Esophagus squamous epithelium (tissue), 5 donors: ENCODE data around the gene TMEM219. TPM values are rescaled to one million over a fixed set of nuclear protein-coding genes. Genes with fewer than 3 reads are reported as not detected.

Experiments used
- DNase-seq: peaks from one replicate; lab custom pipeline; 2025; lab: John Stamatoyannopoulos, UW
- H3K27ac ChIP-seq, 4 donors: fragments of 200-600 bp; sonication (generic); one replicate each; pipeline ENCODE4 v1.5.1; 2016 to 2019; ENCODE audit warnings: mild to moderate bottlenecking in 1 of 4
- H3K27me3 ChIP-seq, 4 donors: fragments of 200-600 bp; sonication (generic); 1 replicate in 3 of 4; 2 replicates in 1 of 4; pipeline versions ENCODE4 v1.5.1 to v1.6.0; 2017 to 2021; ENCODE audit warnings: antibody characterized with exemption in 1 of 4
- H3K36me3 ChIP-seq, 3 donors: fragments of 200-600 bp; sonication (generic); one replicate each; pipeline ENCODE4 v1.5.1; 2016 to 2019
- H3K4me1 ChIP-seq, 3 donors: fragments of 200-600 bp; sonication (generic); one replicate each; pipeline ENCODE4 v1.5.1; 2017 to 2019
- H3K4me3 ChIP-seq, 4 donors: fragments of 200-600 bp; sonication (generic); 1 replicate in 3 of 4; 2 replicates in 1 of 4; pipeline ENCODE4 v1.5.1; 2016 to 2019; ENCODE audit warnings: mild to moderate bottlenecking in 2 of 4, moderate library complexity in 1 of 4
- H3K9me3 ChIP-seq, 3 donors: fragments of 200-600 bp; sonication (generic); one replicate each; pipeline ENCODE4 v1.5.1; 2016 to 2019
- CTCF ChIP-seq, 6 experiments: fragments of 450-650 bp in 4 of 6; fragments of 200-600 bp in 2 of 6; sonication (generic) in 2 of 6; IDR thresholded peaks; one replicate each; pipeline ENCODE4 v1.5.1; 2016 to 2019; ENCODE audit warnings: antibody characterized with exemption in 6 of 6, mild to moderate bottlenecking in 4 of 6, moderate library complexity in 4 of 6
- POLR2A ChIP-seq, 4 donors: fragments of 450-650 bp; IDR thresholded peaks; one replicate each; pipeline ENCODE4 v1.6.1; 2017; ENCODE audit warnings: antibody characterized with exemption in 4 of 4, mild to moderate bottlenecking in 4 of 4, moderate library complexity in 3 of 4
- WGBS, 2 donors: methylation state at CpG; one replicate each; pipeline ENCODE4 v1.1.5; 2018; 5-methylcytosine and 5-hydroxymethylcytosine counted together
- intact Hi-C: fragments of 100-400 bp; cut with DNase I; formaldehyde crosslinking; loops from one replicate; pipeline ENCODE4 v1.15.0; 2022
- total RNA-seq, 4 donors: library from RNA; depleted of rRNA; stranded (reverse); fragments of >200 nt; gene quantifications; one replicate each; pipeline ENCODE4 v1.1.0, GENCODE V29; 2016
- donor health status: DM: yes; HTN: yes; CAD: no.

The TMEM219 gene
- total RNA-seq, 4 donors from 2014 or later: 48.0 to 119 (median 80.0) TPM

GRCh38 chr16:29986931-29987330, 25.1 kb downstream of the TMEM219 start:
- no peak for DNase-seq
- TF ChIP-seq POLR2A (IDR thresholded peaks at IDR 0.05) (no peak), CTCF (IDR thresholded peaks at IDR 0.05) (no peak)
- intact Hi-C loops: no loop called here
- H3K27ac ChIP-seq: no peak overlapping the region
- H3K27me3 ChIP-seq: no peaks in the 10 kb centered on the region
- no peaks in the 10 kb centered on the region for H3K4me1 ChIP-seq
- H3K4me3 ChIP-seq: no peak overlapping the region
- WGBS, 2 donors: 93 to 100% methylated on average over 1 to 3 of the region's 5 CpGs
- no peaks in the 10 kb centered on the region for H3K9me3 ChIP-seq
- H3K36me3 ChIP-seq: peaks cover 56 to 100% (median 82%) of the 10 kb centered on the region in 3 donors

GRCh38 chr16:29987371-29988085, 25.6 kb downstream of the TMEM219 start:
- WGBS, 2 donors: 81 to 92% methylated on average over 3 to 5 of the region's 35 CpGs
- H3K27me3 ChIP-seq: no peaks in the 10 kb centered on the region
- DNase-seq: no peak
- H3K4me3 ChIP-seq: no peak overlapping the region
- H3K27ac ChIP-seq: no peak overlapping the region
- TF ChIP-seq POLR2A (IDR thresholded peaks at IDR 0.05) (no peak), CTCF (IDR thresholded peaks at IDR 0.05) (no peak)
- no peaks in the 10 kb centered on the region for H3K4me1 ChIP-seq
- no peaks in the 10 kb centered on the region for H3K9me3 ChIP-seq
- peaks cover 53 to 100% (median 81%) of the 10 kb centered on the region in 3 donors for H3K36me3 ChIP-seq
- intact Hi-C loops: no loop called here

GRCh38 chr16:29988346-29989075, 26.6 kb downstream of the TMEM219 start:
- Histone ChIP-seq H3K4me1 (peaks cover 0 to 5% (median 0%) of the 10 kb centered on the region in 3 donors), H3K4me3 (no peak overlapping the region), H3K9me3 (no peaks in the 10 kb centered on the region), H3K27me3 (no peaks in the 10 kb centered on the region), H3K36me3 (peaks cover 43 to 100% (median 80%) of the 10 kb centered on the region in 3 donors), H3K27ac (no peak overlapping the region)
- TF ChIP-seq CTCF (IDR thresholded peaks at IDR 0.05) (no peak), POLR2A (IDR thresholded peaks at IDR 0.05) (no peak)
- DNase-seq: no peak
- 83 to 89% methylated on average over 16 of the region's 17 CpGs for WGBS, 2 donors
- intact Hi-C loops: no loop called here

GRCh38 chr16:29989111-29989858, 27.4 kb downstream of the TMEM219 start:
- no peak for TF ChIP-seq CTCF (IDR thresholded peaks at IDR 0.05)
- TF ChIP-seq POLR2A (IDR thresholded peaks at IDR 0.05): no peak
- Histone ChIP-seq H3K4me1 (peaks cover 3 to 13% (median 6%) of the 10 kb centered on the region in 3 donors), H3K27me3 (no peaks in the 10 kb centered on the region), H3K9me3 (no peaks in the 10 kb centered on the region), H3K27ac (no peak overlapping the region), H3K36me3 (peaks cover 37 to 97% (median 72%) of the 10 kb centered on the region in 3 donors), H3K4me3 (no peak overlapping the region)
- no peak for DNase-seq
- 83 to 88% methylated on average over 16 to 23 of the region's 23 CpGs for WGBS, 2 donors
- intact Hi-C loops: no loop called here
